Adrenal gland (tissue), 12 donors: ENCODE measurements around the gene ITIH5. TPM values are rescaled to one million over a fixed set of nuclear protein-coding genes. Genes with fewer than 3 reads are reported as not detected.

ENCODE experiments used
- DNase-seq, 7 donors: peaks; one replicate each; pipeline ENCODE4 v3.0.0-alpha.2; 2019 to 2020
- H3K27ac ChIP-seq, 5 donors: fragments of 200-600 bp; sonication (generic) in 4 of 5; 1 replicate in 3 of 5; 2 replicates in 2 of 5; pipeline versions ENCODE4 v1.5.1 to v1.8.0; 2016 to 2020; ENCODE audit warnings: mild to moderate bottlenecking in 1 of 5
- H3K27me3 ChIP-seq: fragments of 200-600 bp; 2 replicates; pipeline ENCODE4 v1.8.0; 2021
- H3K36me3 ChIP-seq, 2 donors: fragments of 200-600 bp; replicated peaks in 1 of 2; 1 replicate in 1 of 2; 2 replicates in 1 of 2; pipeline versions ENCODE4 v1.5.1 to v1.8.0; 2018 to 2022
- H3K4me1 ChIP-seq, 2 donors: fragments of 200-600 bp; replicated peaks in 1 of 2; 1 replicate in 1 of 2; 2 replicates in 1 of 2; pipeline versions ENCODE4 v1.5.1 to v1.8.0; 2018 to 2021
- H3K4me3 ChIP-seq, 4 donors: fragments of 200-600 bp; sonication (generic) in 3 of 4; one replicate each; pipeline ENCODE4 v1.5.1; 2016 to 2018
- H3K9me3 ChIP-seq, 3 donors: fragments of 200-600 bp; sonication (generic) in 1 of 3; replicated peaks in 1 of 3; 1 replicate in 2 of 3; 2 replicates in 1 of 3; pipeline versions ENCODE4 v1.5.1 to v1.8.0; 2016 to 2021
- POLR2A ChIP-seq, 2 donors: fragments of 450-650 bp; IDR thresholded peaks; one replicate each; pipeline ENCODE4 v1.6.1; 2017; ENCODE audit warnings: antibody characterized with exemption in 2 of 2, mild to moderate bottlenecking in 2 of 2, moderate library complexity in 1 of 2
- WGBS, 4 donors: extraction: QIAGEN DNeasy Blood & Tissue Kit in 2 of 4; methylation state at CpG; one replicate each; pipeline versions ENCODE4 v1.1.5 to v1.1.7; 2013 to 2017; 5-methylcytosine and 5-hydroxymethylcytosine counted together
- intact Hi-C, 2 donors: fragments of 100-400 bp; cut with DNase I; formaldehyde crosslinking; loops; one replicate each; pipeline versions ENCODE4 v1.14.1 to v1.15.0; 2022 to 2023
- polyA plus RNA-seq, 3 donors: library from polyadenylated mRNA; stranded (reverse); fragments of 200-250 nt in 2 of 3; fragments of 350-450 nt in 1 of 3; fragmentation: Illumina TruSeq in 1 of 3; extraction: RNeasy Lipid Tissue Mini Kit (QIAGEN cat#74804) in 1 of 3; gene quantifications; one replicate each; pipeline ENCODE4 v1.2.3, GENCODE V29; 2013 to 2014
- total RNA-seq, 9 donors: library from RNA; depleted of rRNA in 4 of 9; stranded (reverse); fragments of >200 nt in 4 of 9; fragments of 120-200 nt in 1 of 9; fragmentation: NEBNext Ultra II Directional in 1 of 9; extraction: Animal tissue kit (Norgen Biotek cat#: 25700) in 1 of 9; gene quantifications; one replicate each; pipeline versions ENCODE4 v1.1.0 to v1.2.4, GENCODE V29; 2013 to 2023
- TF ChIP-seq, protein P1 (sequence below), 6 experiments: fragments of 450-650 bp in 4 of 6; fragments of 200-600 bp in 2 of 6; sonication (generic) in 1 of 6; IDR thresholded peaks; 1 replicate in 5 of 6; 2 replicates in 1 of 6; pipeline versions ENCODE4 v1.5.1 to v1.8.0; 2016 to 2021; ENCODE audit warnings: antibody characterized with exemption in 6 of 6, mild to moderate bottlenecking in 2 of 6, moderate library complexity in 1 of 6
- donor health status: healthy with polysubstance abuse.
- donor health status: Bipolar disorder and iron deficiency.
- donor health status: DM: yes; HTN: yes; CAD: no.
- donor health status: DM: no; HTN: no; CAD: no.
- donor health status: DM: no; HTN: no; CAD: no.
- donor health status: DM: yes; HTN: yes; CAD: no.

The ITIH5 gene
- total and polyA plus RNA-seq, 12 donors, result 0.66 to 6.2 (median 1.7) TPM

DNA sequence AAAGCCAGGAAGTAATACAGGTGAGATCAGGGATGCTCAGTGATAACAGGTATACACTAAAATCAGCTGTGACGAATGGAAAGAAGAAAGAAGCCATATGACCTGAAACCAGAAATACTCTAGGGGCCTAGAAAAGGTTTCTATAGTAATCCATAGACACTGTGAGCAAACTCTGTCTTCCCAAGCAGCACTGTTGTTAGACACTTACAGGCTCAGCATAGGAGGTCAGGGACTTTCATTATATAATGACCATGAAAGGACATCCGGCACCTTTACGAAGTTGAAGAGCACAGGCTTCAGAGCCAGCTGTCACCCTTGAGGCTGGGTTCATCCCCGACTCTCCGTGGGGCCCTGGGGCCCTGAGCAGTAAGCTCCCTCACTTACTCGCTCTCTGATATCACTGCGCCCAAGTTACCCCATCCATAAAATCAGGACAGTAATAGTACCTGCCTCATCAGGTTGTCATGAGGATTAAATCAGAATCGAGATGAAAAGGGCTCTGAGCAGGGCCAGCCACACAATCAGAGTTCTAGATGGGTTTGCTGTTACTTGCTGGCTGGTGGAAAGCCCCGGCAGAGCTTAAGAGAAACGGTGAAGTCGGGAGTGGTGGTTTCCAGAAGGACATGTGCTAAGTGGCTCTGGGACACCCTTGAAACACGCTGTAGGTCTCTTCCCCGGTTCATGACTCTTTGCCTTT, 79.5 kb downstream of the ITIH5 start:
- H3K9me3 ChIP-seq, result no peaks in the 10 kb centered on the region
- WGBS, 4 donors, result 71 to 81% (median 76%) methylated on average over 13 of the region's 13 CpGs
- H3K27me3 ChIP-seq, result no peaks in the 10 kb centered on the region
- no peak overlapping the region for H3K27ac ChIP-seq
- no peak overlapping the region for H3K4me3 ChIP-seq
- peak in 1 of 7 donors; percentile 6 for DNase-seq
- intact Hi-C loops, result no loop called here
- no peaks in the 10 kb centered on the region for H3K36me3 ChIP-seq
- TF ChIP-seq, protein P1, sequence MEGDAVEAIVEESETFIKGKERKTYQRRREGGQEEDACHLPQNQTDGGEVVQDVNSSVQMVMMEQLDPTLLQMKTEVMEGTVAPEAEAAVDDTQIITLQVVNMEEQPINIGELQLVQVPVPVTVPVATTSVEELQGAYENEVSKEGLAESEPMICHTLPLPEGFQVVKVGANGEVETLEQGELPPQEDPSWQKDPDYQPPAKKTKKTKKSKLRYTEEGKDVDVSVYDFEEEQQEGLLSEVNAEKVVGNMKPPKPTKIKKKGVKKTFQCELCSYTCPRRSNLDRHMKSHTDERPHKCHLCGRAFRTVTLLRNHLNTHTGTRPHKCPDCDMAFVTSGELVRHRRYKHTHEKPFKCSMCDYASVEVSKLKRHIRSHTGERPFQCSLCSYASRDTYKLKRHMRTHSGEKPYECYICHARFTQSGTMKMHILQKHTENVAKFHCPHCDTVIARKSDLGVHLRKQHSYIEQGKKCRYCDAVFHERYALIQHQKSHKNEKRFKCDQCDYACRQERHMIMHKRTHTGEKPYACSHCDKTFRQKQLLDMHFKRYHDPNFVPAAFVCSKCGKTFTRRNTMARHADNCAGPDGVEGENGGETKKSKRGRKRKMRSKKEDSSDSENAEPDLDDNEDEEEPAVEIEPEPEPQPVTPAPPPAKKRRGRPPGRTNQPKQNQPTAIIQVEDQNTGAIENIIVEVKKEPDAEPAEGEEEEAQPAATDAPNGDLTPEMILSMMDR (IDR thresholded peaks at IDR 0.05), result no peak
- no peak for TF ChIP-seq POLR2A (IDR thresholded peaks at IDR 0.05)
- H3K4me1 ChIP-seq, result no peaks in the 10 kb centered on the region

- Histone ChIP-seq H3K27ac (no peak overlapping the region), H3K4me1 (no peaks in the 10 kb centered on the region), H3K4me3 (no peak overlapping the region), H3K36me3 (no peaks in the 10 kb centered on the region), H3K27me3 (no peaks in the 10 kb centered on the region), H3K9me3 (no peaks in the 10 kb centered on the region)
- TF ChIP-seq, protein P1 (IDR thresholded peaks at IDR 0.05), result no peak
- no peak for TF ChIP-seq POLR2A (IDR thresholded peaks at IDR 0.05)
- WGBS, 4 donors, result 78 to 85% (median 83%) methylated on average over 8 of the region's 8 CpGs
- intact Hi-C loops, result no loop called here
- DNase-seq, result no peak
Measured at GRCh38 chr10:7585228-7585627, 81.5 kb downstream of the ITIH5 start.

GRCh38 chr10:7583626-7584025, 83.1 kb downstream of the ITIH5 start:
- Histone ChIP-seq H3K27me3 (no peaks in the 10 kb centered on the region), H3K27ac (no peak overlapping the region), H3K36me3 (no peaks in the 10 kb centered on the region), H3K9me3 (no peaks in the 10 kb centered on the region), H3K4me1 (no peaks in the 10 kb centered on the region), H3K4me3 (no peak overlapping the region)
- WGBS, 4 donors, result 71 to 100% (median 79%) methylated on average over 3 of the region's 3 CpGs
- intact Hi-C loops, result no loop called here
- no peak for TF ChIP-seq POLR2A (IDR thresholded peaks at IDR 0.05)
- TF ChIP-seq, protein P1 (IDR thresholded peaks at IDR 0.05), result no peak
- DNase-seq, result peak in 1 of 7 donors; percentile 11

DNA sequence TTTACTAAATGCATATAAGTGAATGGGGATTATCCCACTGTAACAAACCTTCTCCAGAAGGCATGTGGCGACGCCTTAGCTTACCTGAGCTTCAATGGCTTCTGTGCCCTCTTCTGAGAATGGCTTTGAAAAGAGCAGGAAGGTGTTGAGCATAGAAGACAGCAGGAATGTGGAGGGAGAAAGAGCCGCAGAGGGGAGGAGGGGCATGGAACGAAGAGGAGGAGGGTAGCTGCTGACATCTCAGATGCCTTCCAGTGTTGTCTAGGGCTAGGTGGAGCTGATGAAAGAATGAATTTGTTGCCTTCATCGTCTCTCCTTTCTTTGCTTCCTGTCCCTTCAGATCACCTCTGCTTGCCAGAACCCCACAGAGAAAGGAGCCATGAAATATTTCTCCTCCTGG, 86.2 kb downstream of the ITIH5 start:
- no peak overlapping the region for H3K27ac ChIP-seq
- intact Hi-C loops, result no loop called here
- no peak for TF ChIP-seq POLR2A (IDR thresholded peaks at IDR 0.05)
- TF ChIP-seq, protein P1 (IDR thresholded peaks at IDR 0.05), result no peak
- WGBS, 4 donors, result 65 to 77% (median 69%) methylated on average over 5 of the region's 5 CpGs
- no peak overlapping the region for H3K4me3 ChIP-seq
- H3K27me3 ChIP-seq, result no peaks in the 10 kb centered on the region
- no peak for DNase-seq
- no peaks in the 10 kb centered on the region for H3K4me1 ChIP-seq
- H3K9me3 ChIP-seq, result no peaks in the 10 kb centered on the region
- no peaks in the 10 kb centered on the region for H3K36me3 ChIP-seq
